Suppressor macrophage treated with lipopolysaccharide for 4 hours (primary cell): ENCODE data around the gene ALOX15B.

Experiments used
- DNase-seq: peaks from one replicate; pipeline ENCODE4 v3.0.0-alpha.2; 2020

Gene ALOX15B

GRCh38 chr17:8038954-8039610 is at the start of gene ALOX15B:
Gene ALOX15B (plus strand): TSS chr17:8039059. CDS start chr17:8039156, 97 bp downstream.
- DNase-seq: peak; percentile 43

GRCh38 chr17:7989781-7990655 is 48.8 kb upstream of the ALOX15B start:
- peak; percentile 84 for DNase-seq

- no peak for DNase-seq
Measured at GRCh38 chr17:7992516-7992915, 46.3 kb upstream of the ALOX15B start.

- no peak for DNase-seq
Measured at GRCh38 chr17:7992924-7993323, 45.9 kb upstream of the ALOX15B start.

- DNase-seq: no peak
Measured at GRCh38 chr17:7993972-7994589, 44.8 kb upstream of the ALOX15B start.

- DNase-seq: no peak
Measured at GRCh38 chr17:7995724-7996123, 43.1 kb upstream of the ALOX15B start.

- DNase-seq: no peak
Measured at GRCh38 chr17:7997186-7997585, 41.7 kb upstream of the ALOX15B start.

- DNase-seq: no peak
Measured at GRCh38 chr17:8001976-8002720, 36.7 kb upstream of the ALOX15B start, which contains the start of gene GUCY2D. Gene GUCY2D (plus strand): TSS chr17:8002615. CDS start chr17:8003048, 433 bp downstream.

GRCh38 chr17:8002721-8003593 is 35.9 kb upstream of the ALOX15B start:
- DNase-seq: no peak

GRCh38 chr17:8003594-8004181 is 35.2 kb upstream of the ALOX15B start:
- DNase-seq: no peak

GRCh38 chr17:8004899-8005298 is 34.0 kb upstream of the ALOX15B start:
- DNase-seq: no peak

GRCh38 chr17:8005357-8005756 is 33.5 kb upstream of the ALOX15B start:
- DNase-seq: no peak

- no peak for DNase-seq
Measured at GRCh38 chr17:8005967-8006730, 32.7 kb upstream of the ALOX15B start.

- no peak for DNase-seq
Measured at GRCh38 chr17:8006836-8007680, 31.8 kb upstream of the ALOX15B start.

- no peak for DNase-seq
Measured at GRCh38 chr17:8007836-8008235, 31.0 kb upstream of the ALOX15B start.

- no peak for DNase-seq
Measured at GRCh38 chr17:8012045-8012580, 26.7 kb upstream of the ALOX15B start.

- DNase-seq: no peak
Measured at GRCh38 chr17:8012996-8013640, 25.7 kb upstream of the ALOX15B start.

- no peak for DNase-seq
Measured at GRCh38 chr17:8013731-8014557, 24.9 kb upstream of the ALOX15B start.
